Stimulated activated CD4-positive, alpha-beta T cell treated with anti-CD3 and anti-CD28 coated beads, Interleukin-1b, Interleukin-23, amount 100 ng/mL, for 4 hours (primary cell): ENCODE data around the gene CLIC4.
"Not testable (repeated sequence)": the region's sequence is repeated elsewhere in the genome, so short reads cannot be mapped to it uniquely, and the experiment has no call there.

Experiments used
- DNase-seq, 2 donors: peaks; one replicate each; pipeline ENCODE4 v3.0.0-alpha.2; 2020; ENCODE audit warnings: low read depth in 2 of 2

The CLIC4 gene

GRCh38 chr1:24744911-24745710 lies at the start of gene CLIC4:
Gene CLIC4 (plus strand): TSS chr1:24745447. CDS start chr1:24745554, 107 bp downstream.
- DNase-seq, result peak; percentile 99

- no peak for DNase-seq
Observed at GRCh38 chr1:24696041-24696755, 49.0 kb upstream of the CLIC4 start.

GRCh38 chr1:24696756-24697330 lies 48.4 kb upstream of the CLIC4 start:
- DNase-seq, result no peak

GRCh38 chr1:24697453-24698001 lies 47.7 kb upstream of the CLIC4 start:
- not testable (repeated sequence) for DNase-seq

GRCh38 chr1:24698326-24698725 lies 46.9 kb upstream of the CLIC4 start:
- not testable (repeated sequence) for DNase-seq

- no peak for DNase-seq
Observed at GRCh38 chr1:24699628-24700027, 45.6 kb upstream of the CLIC4 start.

- DNase-seq, result no peak
Observed at GRCh38 chr1:24702511-24703293, 42.5 kb upstream of the CLIC4 start.

GRCh38 chr1:24704411-24705259 lies 40.6 kb upstream of the CLIC4 start:
- no peak for DNase-seq

GRCh38 chr1:24705260-24706073 lies 39.8 kb upstream of the CLIC4 start:
- no peak for DNase-seq

- not testable (repeated sequence) for DNase-seq
Observed at GRCh38 chr1:24706074-24706389, 39.2 kb upstream of the CLIC4 start.

GRCh38 chr1:24707687-24708086 lies 37.6 kb upstream of the CLIC4 start:
- DNase-seq, result no peak

- DNase-seq, result no peak
Observed at GRCh38 chr1:24708938-24709337, 36.3 kb upstream of the CLIC4 start.

GRCh38 chr1:24709791-24710441 lies 35.3 kb upstream of the CLIC4 start:
- DNase-seq, result no peak

- no peak for DNase-seq
Observed at GRCh38 chr1:24711329-24711728, 33.9 kb upstream of the CLIC4 start.

- no peak for DNase-seq
Observed at GRCh38 chr1:24713176-24713575, 32.1 kb upstream of the CLIC4 start.

GRCh38 chr1:24713736-24714135 lies 31.5 kb upstream of the CLIC4 start:
- no peak for DNase-seq

GRCh38 chr1:24714859-24715520 lies 30.3 kb upstream of the CLIC4 start:
- no peak for DNase-seq

- no peak for DNase-seq
Observed at GRCh38 chr1:24715658-24716057, 29.6 kb upstream of the CLIC4 start.
